Measurements from ENCODE around the gene ITFG2.

DNA sequence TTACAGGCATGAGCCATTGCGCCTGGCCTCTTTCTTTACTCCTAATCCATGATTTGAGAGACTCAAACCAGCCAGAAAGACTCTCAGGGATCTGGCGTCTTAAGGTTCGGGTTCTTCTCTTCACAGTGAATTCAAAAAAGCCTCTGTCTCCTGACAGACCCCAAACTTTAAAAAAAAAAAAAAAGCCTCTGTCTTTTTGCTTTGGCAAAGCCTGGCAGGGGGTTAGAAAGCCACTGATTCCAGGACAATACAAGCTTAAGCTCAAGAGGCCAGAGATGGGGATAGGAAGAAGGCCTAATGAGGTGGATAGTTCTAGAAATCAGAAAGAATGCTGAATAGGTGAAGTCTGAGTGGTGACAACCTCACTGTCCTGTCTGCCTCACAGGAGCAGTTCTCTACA, 13.6 kb downstream of the ITFG2 start:
- TF ChIP-seq, protein P1, sequence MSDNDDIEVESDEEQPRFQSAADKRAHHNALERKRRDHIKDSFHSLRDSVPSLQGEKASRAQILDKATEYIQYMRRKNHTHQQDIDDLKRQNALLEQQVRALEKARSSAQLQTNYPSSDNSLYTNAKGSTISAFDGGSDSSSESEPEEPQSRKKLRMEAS (IDR thresholded peaks at IDR 0.05; ENCODE audit: low read depth, low read length), result no peak
- no peak for TF ChIP-seq RFX5 (IDR thresholded peaks at IDR 0.05; ENCODE audit: low read depth, low read length)
- no peak for TF ChIP-seq MYC (IDR thresholded peaks at IDR 0.05; ENCODE audit: insufficient read depth, insufficient read length, insufficient replicate concordance, low read length, severe bottlenecking)
- TF ChIP-seq ZSCAN29 (IDR thresholded peaks at IDR 0.05), result no peak
- TF ChIP-seq, protein P2, sequence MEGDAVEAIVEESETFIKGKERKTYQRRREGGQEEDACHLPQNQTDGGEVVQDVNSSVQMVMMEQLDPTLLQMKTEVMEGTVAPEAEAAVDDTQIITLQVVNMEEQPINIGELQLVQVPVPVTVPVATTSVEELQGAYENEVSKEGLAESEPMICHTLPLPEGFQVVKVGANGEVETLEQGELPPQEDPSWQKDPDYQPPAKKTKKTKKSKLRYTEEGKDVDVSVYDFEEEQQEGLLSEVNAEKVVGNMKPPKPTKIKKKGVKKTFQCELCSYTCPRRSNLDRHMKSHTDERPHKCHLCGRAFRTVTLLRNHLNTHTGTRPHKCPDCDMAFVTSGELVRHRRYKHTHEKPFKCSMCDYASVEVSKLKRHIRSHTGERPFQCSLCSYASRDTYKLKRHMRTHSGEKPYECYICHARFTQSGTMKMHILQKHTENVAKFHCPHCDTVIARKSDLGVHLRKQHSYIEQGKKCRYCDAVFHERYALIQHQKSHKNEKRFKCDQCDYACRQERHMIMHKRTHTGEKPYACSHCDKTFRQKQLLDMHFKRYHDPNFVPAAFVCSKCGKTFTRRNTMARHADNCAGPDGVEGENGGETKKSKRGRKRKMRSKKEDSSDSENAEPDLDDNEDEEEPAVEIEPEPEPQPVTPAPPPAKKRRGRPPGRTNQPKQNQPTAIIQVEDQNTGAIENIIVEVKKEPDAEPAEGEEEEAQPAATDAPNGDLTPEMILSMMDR (IDR thresholded peaks at IDR 0.05 in 2 of 3, conservative IDR thresholded peaks at IDR 0.05 in 1 of 3; ENCODE audit: control insufficient read depth in 2 of 3, extremely low read depth in 1 of 3, insufficient read depth in 1 of 3, low read depth in 3 of 3, low read length in 3 of 3), result no peak
- no peak for TF ChIP-seq POLR2A (IDR thresholded peaks at IDR 0.05; ENCODE audit: low read depth, low read length)
- TF ChIP-seq, protein P3, sequence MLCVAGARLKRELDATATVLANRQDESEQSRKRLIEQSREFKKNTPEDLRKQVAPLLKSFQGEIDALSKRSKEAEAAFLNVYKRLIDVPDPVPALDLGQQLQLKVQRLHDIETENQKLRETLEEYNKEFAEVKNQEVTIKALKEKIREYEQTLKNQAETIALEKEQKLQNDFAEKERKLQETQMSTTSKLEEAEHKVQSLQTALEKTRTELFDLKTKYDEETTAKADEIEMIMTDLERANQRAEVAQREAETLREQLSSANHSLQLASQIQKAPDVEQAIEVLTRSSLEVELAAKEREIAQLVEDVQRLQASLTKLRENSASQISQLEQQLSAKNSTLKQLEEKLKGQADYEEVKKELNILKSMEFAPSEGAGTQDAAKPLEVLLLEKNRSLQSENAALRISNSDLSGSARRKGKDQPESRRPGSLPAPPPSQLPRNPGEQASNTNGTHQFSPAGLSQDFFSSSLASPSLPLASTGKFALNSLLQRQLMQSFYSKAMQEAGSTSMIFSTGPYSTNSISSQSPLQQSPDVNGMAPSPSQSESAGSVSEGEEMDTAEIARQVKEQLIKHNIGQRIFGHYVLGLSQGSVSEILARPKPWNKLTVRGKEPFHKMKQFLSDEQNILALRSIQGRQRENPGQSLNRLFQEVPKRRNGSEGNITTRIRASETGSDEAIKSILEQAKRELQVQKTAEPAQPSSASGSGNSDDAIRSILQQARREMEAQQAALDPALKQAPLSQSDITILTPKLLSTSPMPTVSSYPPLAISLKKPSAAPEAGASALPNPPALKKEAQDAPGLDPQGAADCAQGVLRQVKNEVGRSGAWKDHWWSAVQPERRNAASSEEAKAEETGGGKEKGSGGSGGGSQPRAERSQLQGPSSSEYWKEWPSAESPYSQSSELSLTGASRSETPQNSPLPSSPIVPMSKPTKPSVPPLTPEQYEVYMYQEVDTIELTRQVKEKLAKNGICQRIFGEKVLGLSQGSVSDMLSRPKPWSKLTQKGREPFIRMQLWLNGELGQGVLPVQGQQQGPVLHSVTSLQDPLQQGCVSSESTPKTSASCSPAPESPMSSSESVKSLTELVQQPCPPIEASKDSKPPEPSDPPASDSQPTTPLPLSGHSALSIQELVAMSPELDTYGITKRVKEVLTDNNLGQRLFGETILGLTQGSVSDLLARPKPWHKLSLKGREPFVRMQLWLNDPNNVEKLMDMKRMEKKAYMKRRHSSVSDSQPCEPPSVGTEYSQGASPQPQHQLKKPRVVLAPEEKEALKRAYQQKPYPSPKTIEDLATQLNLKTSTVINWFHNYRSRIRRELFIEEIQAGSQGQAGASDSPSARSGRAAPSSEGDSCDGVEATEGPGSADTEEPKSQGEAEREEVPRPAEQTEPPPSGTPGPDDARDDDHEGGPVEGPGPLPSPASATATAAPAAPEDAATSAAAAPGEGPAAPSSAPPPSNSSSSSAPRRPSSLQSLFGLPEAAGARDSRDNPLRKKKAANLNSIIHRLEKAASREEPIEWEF (IDR thresholded peaks at IDR 0.05; ENCODE audit: insufficient replicate concordance, low read depth, low read length), result no peak
- no peak for TF ChIP-seq BHLHE40 (IDR thresholded peaks at IDR 0.05; ENCODE audit: borderline replicate concordance in 1 of 2, low read depth in 2 of 2, low read length in 1 of 2)
- TF ChIP-seq JUNB (IDR thresholded peaks at IDR 0.05), result no peak
- TF ChIP-seq HDAC2 (IDR thresholded peaks at IDR 0.05), result no peak
- TF ChIP-seq, protein P4, sequence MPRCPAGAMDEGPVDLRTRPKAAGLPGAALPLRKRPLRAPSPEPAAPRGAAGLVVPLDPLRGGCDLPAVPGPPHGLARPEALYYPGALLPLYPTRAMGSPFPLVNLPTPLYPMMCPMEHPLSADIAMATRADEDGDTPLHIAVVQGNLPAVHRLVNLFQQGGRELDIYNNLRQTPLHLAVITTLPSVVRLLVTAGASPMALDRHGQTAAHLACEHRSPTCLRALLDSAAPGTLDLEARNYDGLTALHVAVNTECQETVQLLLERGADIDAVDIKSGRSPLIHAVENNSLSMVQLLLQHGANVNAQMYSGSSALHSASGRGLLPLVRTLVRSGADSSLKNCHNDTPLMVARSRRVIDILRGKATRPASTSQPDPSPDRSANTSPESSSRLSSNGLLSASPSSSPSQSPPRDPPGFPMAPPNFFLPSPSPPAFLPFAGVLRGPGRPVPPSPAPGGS (IDR thresholded peaks at IDR 0.05; ENCODE audit: borderline replicate concordance, insufficient read depth, low read depth, low read length, poor library complexity, severe bottlenecking), result no peak
- TF ChIP-seq, protein P5, sequence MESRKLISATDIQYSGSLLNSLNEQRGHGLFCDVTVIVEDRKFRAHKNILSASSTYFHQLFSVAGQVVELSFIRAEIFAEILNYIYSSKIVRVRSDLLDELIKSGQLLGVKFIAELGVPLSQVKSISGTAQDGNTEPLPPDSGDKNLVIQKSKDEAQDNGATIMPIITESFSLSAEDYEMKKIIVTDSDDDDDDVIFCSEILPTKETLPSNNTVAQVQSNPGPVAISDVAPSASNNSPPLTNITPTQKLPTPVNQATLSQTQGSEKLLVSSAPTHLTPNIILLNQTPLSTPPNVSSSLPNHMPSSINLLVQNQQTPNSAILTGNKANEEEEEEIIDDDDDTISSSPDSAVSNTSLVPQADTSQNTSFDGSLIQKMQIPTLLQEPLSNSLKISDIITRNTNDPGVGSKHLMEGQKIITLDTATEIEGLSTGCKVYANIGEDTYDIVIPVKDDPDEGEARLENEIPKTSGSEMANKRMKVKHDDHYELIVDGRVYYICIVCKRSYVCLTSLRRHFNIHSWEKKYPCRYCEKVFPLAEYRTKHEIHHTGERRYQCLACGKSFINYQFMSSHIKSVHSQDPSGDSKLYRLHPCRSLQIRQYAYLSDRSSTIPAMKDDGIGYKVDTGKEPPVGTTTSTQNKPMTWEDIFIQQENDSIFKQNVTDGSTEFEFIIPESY (IDR thresholded peaks at IDR 0.05), result no peak

Data from GM12878 (cell line).